ENCODE data around the gene MAML2.

MAML2 gene

GRCh38 chr11:96035740-96036078 lies 307.3 kb downstream of the MAML2 start:
- TF ChIP-seq CTCF (IDR thresholded peaks at IDR 0.05; ENCODE audit: extremely low read depth, missing control alignments), result no peak
- no peak for DNase-seq (ENCODE audit: low spot score)

GRCh38 chr11:96035031-96035739 lies 307.8 kb downstream of the MAML2 start:
- no peak for TF ChIP-seq CTCF (IDR thresholded peaks at IDR 0.05; ENCODE audit: extremely low read depth, missing control alignments)
- no peak for DNase-seq (ENCODE audit: low spot score)

- no peak for DNase-seq (ENCODE audit: low spot score)
- no peak for TF ChIP-seq CTCF (IDR thresholded peaks at IDR 0.05; ENCODE audit: extremely low read depth, missing control alignments)
Observed at GRCh38 chr11:96033599-96033998, 309.4 kb downstream of the MAML2 start.

GRCh38 chr11:96033095-96033494 lies 309.9 kb downstream of the MAML2 start:
- no peak for DNase-seq (ENCODE audit: low spot score)
- TF ChIP-seq CTCF (IDR thresholded peaks at IDR 0.05; ENCODE audit: extremely low read depth, missing control alignments), result no peak

GRCh38 chr11:96028746-96029145 lies 314.2 kb downstream of the MAML2 start:
- TF ChIP-seq CTCF (IDR thresholded peaks at IDR 0.05; ENCODE audit: extremely low read depth, missing control alignments), result no peak
- DNase-seq (ENCODE audit: low spot score), result no peak

GRCh38 chr11:96027021-96027420 lies 316.0 kb downstream of the MAML2 start:
- no peak for DNase-seq (ENCODE audit: low spot score)
- TF ChIP-seq CTCF (IDR thresholded peaks at IDR 0.05; ENCODE audit: extremely low read depth, missing control alignments), result no peak

- no peak for DNase-seq (ENCODE audit: low spot score)
- no peak for TF ChIP-seq CTCF (IDR thresholded peaks at IDR 0.05; ENCODE audit: extremely low read depth, missing control alignments)
Observed at GRCh38 chr11:96026310-96026709, 316.7 kb downstream of the MAML2 start.

All from GM20000 (cell line).